ENCODE results near the gene HAPLN2. TPM values are rescaled to one million over a fixed set of nuclear protein-coding genes. Genes with fewer than 3 reads are reported as not detected.
A peak's percentile ranks its signal among the peaks of the same experiment; 100 is the strongest.

HAPLN2 gene
- total RNA-seq, 1 experiment from 2014 or later: not detected

DNA sequence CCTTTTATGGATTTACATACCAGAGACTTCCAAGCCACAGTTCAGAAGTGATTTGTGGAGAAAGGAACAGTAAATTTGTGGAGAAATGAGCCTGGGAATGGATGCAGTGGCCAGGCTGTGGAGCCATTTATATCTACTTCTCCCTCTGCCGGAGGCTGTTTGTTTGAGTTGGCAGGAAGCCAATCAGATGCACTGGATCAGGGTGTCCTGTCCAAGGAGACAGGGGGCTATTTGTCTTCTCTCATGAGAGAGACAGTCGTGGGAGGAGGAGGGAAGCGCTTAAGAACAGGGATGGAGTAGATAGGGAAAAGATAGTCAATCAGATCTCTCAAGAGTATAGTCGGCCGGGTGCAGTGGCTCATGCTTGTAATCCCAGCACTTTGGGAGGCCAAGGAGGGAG, 2.8 kb upstream of the HAPLN2 start:
- no peaks in the 10 kb centered on the region for H3K36me3 Mint-ChIP-seq (ENCODE audit: insufficient read depth, unreplicated experiment)
- H3K27ac Mint-ChIP-seq (ENCODE audit: unreplicated experiment): no peak overlapping the region
- no peak for DNase-seq
- BruUV-seq (replicated peaks): no TSS peak
- H3K4me1 Mint-ChIP-seq (ENCODE audit: low read depth, unreplicated experiment): peaks cover 22% of the 10 kb centered on the region
- intact Hi-C loops (cut with micrococcal nuclease; ENCODE audit: unreplicated experiment): no loop called here
- H3K9me3 Mint-ChIP-seq (ENCODE audit: low read depth, unreplicated experiment): no peaks in the 10 kb centered on the region
- CTCF ChIA-PET: interaction anchor here (0.5 to 0.7 kb wide), 2 partner anchors 221 to 278 kb away, joined by 3 to 4 read pairs; partner anchors contain the start of genes CCT3 and TSACC
- H3K27me3 Mint-ChIP-seq (ENCODE audit: unreplicated experiment): peaks cover 48% of the 10 kb centered on the region
- no peak overlapping the region for H3K4me3 Mint-ChIP-seq (ENCODE audit: low read depth, unreplicated experiment)
- TF ChIP-seq, protein P1, sequence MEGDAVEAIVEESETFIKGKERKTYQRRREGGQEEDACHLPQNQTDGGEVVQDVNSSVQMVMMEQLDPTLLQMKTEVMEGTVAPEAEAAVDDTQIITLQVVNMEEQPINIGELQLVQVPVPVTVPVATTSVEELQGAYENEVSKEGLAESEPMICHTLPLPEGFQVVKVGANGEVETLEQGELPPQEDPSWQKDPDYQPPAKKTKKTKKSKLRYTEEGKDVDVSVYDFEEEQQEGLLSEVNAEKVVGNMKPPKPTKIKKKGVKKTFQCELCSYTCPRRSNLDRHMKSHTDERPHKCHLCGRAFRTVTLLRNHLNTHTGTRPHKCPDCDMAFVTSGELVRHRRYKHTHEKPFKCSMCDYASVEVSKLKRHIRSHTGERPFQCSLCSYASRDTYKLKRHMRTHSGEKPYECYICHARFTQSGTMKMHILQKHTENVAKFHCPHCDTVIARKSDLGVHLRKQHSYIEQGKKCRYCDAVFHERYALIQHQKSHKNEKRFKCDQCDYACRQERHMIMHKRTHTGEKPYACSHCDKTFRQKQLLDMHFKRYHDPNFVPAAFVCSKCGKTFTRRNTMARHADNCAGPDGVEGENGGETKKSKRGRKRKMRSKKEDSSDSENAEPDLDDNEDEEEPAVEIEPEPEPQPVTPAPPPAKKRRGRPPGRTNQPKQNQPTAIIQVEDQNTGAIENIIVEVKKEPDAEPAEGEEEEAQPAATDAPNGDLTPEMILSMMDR (IDR thresholded peaks at IDR 0.05; ENCODE audit: unreplicated experiment): no peak

DNA sequence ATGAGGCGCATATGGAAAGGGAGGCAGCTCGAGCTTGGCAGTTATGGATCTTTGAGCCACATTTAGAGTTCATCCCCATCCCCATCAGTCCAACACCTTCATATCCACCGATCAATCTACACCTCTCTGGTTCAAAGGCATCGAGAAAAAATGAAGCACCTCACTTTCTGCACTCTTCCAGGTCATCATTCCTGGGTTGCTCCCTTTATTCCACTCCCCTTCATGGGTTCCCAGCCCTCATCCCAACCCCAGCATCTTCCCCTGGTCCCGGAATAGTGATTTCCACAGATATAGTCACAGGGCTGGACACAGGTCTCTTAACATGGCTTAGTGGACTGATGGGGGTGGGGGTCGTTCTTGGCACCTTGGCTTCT, 354 bp downstream of the HAPLN2 start:
- peaks cover 11% of the 10 kb centered on the region for H3K36me3 Mint-ChIP-seq (ENCODE audit: insufficient read depth, unreplicated experiment)
- TF ChIP-seq, protein P1 (IDR thresholded peaks at IDR 0.05; ENCODE audit: unreplicated experiment): no peak
- DNase-seq: no peak
- CTCF ChIA-PET: interaction anchor here (0.7 to 2.1 kb wide), 6 partner anchors 11 to 106 kb away, joined by 3 to 16 read pairs (median 6); no protein-coding TSS in a partner anchor
- no peaks in the 10 kb centered on the region for H3K9me3 Mint-ChIP-seq (ENCODE audit: low read depth, unreplicated experiment)
- peaks cover 11% of the 10 kb centered on the region for H3K4me1 Mint-ChIP-seq (ENCODE audit: low read depth, unreplicated experiment)
- no TSS peak for BruUV-seq (replicated peaks)
- no peak overlapping the region for H3K27ac Mint-ChIP-seq (ENCODE audit: unreplicated experiment)
- intact Hi-C loops (cut with micrococcal nuclease; ENCODE audit: unreplicated experiment): no loop called here
- H3K27me3 Mint-ChIP-seq (ENCODE audit: unreplicated experiment): peaks cover 79% of the 10 kb centered on the region
- no peak overlapping the region for H3K4me3 Mint-ChIP-seq (ENCODE audit: low read depth, unreplicated experiment)

DNA sequence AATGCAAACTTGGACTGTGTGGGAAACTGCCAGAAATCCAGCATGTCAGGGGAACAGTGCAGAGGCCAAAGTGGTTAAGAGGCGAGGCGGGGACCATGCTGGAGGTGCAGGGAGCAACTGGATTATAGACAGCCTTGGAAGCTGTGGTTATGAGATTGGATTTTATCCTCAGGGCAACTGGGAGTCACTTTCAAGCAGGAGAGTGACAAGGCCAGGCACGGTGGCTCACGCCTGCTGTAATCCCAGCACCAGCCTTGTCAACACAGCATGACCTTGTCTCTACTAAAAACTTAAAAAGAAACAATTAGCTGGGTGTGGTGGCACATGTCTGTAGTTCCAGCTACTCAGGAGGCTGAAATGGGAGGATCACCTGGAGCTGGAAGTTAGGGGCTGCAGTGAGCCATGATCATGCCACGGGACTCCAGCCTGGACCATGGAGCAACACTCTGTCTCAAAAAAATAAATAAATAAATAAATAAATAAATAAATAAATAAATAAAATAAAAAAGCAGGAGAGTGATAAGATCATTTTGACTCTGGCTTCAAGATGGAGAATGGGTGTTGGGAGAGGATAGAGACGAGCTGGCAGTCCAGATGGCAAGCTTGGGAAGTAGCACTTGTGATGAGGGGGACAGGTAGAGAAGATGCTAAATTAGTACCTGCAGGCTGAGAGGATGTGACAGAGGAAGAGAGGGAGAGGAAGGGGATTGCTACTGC, 3.5 kb downstream of the HAPLN2 start:
- Mint-ChIP-seq H3K4me3 (ENCODE audit: low read depth, unreplicated experiment) (peak overlapping the region; percentile 16), H3K27me3 (ENCODE audit: unreplicated experiment) (peaks cover 83% of the 10 kb centered on the region), H3K4me1 (ENCODE audit: low read depth, unreplicated experiment) (peaks cover 12% of the 10 kb centered on the region), H3K27ac (ENCODE audit: unreplicated experiment) (no peak overlapping the region), H3K9me3 (ENCODE audit: low read depth, unreplicated experiment) (no peaks in the 10 kb centered on the region), H3K36me3 (ENCODE audit: insufficient read depth, unreplicated experiment) (peaks cover 20% of the 10 kb centered on the region)
- DNase-seq: no peak
- intact Hi-C loops (cut with micrococcal nuclease; ENCODE audit: unreplicated experiment): loop anchor here (10.0 kb wide), 1 partner anchor 272 kb away; the partner anchor contains the start of gene PEAR1
- TF ChIP-seq, protein P1 (IDR thresholded peaks at IDR 0.05; ENCODE audit: unreplicated experiment): no peak
- BruUV-seq (replicated peaks): no TSS peak
- CTCF ChIA-PET: interaction anchor here (0.6 to 1.9 kb wide), 5 partner anchors 15 to 276 kb away, joined by 3 to 8 read pairs (median 4); no protein-coding TSS in a partner anchor

DNA sequence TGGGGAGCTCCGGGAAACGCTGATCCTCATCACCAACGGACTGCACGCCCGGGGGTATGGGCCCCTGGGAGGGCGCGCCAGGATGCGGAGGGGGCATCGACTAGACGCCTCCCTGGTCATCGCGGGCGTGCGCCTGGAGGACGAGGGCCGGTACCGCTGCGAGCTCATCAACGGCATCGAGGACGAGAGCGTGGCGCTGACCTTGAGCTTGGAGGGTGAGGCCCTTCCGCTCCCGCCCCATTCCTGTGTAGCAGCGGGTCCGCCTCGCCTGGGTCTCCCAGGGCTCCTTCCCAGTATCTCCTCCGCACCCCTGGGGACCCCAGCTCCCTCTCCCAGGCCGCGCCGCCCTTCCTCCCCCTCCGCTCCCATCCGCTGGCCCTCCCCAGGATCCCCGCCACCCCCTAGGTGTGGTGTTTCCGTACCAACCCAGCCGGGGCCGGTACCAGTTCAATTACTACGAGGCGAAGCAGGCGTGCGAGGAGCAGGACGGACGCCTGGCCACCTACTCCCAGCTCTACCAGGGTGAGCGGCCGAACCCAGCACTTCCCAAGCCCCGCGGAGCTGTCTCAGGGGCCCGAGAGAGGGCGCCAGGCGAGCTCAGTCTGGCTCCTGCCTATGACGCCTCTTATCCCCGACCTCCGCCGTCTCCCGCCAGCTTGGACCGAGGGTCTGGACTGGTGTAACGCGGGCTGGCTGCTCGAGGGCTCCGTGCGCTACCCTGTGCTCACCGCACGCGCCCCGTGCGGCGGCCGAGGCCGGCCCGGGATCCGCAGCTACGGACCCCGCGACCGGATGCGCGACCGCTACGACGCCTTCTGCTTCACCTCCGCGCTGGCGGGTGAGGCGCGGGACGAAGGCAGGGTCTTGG, 5.0 kb downstream of the HAPLN2 start:
- H3K27ac Mint-ChIP-seq (ENCODE audit: unreplicated experiment): no peak overlapping the region
- peak; percentile 76 for DNase-seq
- intact Hi-C loops (cut with micrococcal nuclease; ENCODE audit: unreplicated experiment): loop anchor here (2.0 to 10.0 kb wide), 2 partner anchors 103 to 271 kb away; partner anchors contain the start of gene PEAR1
- peaks cover 73% of the 10 kb centered on the region for H3K27me3 Mint-ChIP-seq (ENCODE audit: unreplicated experiment)
- H3K4me1 Mint-ChIP-seq (ENCODE audit: low read depth, unreplicated experiment): peaks cover 12% of the 10 kb centered on the region
- H3K36me3 Mint-ChIP-seq (ENCODE audit: insufficient read depth, unreplicated experiment): peaks cover 20% of the 10 kb centered on the region
- no peaks in the 10 kb centered on the region for H3K9me3 Mint-ChIP-seq (ENCODE audit: low read depth, unreplicated experiment)
- peak overlapping the region; percentile 45 for H3K4me3 Mint-ChIP-seq (ENCODE audit: low read depth, unreplicated experiment)
- CTCF ChIA-PET: interaction anchor here (0.7 to 1.9 kb wide), 19 partner anchors 10 to 360 kb away, joined by 3 to 13 read pairs (median 5); partner anchors contain the start of genes MRPL24 and NES
- TF ChIP-seq, protein P1 (IDR thresholded peaks at IDR 0.05; ENCODE audit: unreplicated experiment): peak; percentile 49
- BruUV-seq (replicated peaks): no TSS peak

All from Calu3 (cell line).